Retina (tissue), 1 donor: Measurements from ENCODE around the gene POLR2E.
A peak's percentile ranks its signal among the peaks of the same experiment; 100 is the strongest.

Source experiments
- DNase-seq: peaks from one replicate; pipeline ENCODE4 v3.0.0-alpha.2; 2016

POLR2E gene

DNA sequence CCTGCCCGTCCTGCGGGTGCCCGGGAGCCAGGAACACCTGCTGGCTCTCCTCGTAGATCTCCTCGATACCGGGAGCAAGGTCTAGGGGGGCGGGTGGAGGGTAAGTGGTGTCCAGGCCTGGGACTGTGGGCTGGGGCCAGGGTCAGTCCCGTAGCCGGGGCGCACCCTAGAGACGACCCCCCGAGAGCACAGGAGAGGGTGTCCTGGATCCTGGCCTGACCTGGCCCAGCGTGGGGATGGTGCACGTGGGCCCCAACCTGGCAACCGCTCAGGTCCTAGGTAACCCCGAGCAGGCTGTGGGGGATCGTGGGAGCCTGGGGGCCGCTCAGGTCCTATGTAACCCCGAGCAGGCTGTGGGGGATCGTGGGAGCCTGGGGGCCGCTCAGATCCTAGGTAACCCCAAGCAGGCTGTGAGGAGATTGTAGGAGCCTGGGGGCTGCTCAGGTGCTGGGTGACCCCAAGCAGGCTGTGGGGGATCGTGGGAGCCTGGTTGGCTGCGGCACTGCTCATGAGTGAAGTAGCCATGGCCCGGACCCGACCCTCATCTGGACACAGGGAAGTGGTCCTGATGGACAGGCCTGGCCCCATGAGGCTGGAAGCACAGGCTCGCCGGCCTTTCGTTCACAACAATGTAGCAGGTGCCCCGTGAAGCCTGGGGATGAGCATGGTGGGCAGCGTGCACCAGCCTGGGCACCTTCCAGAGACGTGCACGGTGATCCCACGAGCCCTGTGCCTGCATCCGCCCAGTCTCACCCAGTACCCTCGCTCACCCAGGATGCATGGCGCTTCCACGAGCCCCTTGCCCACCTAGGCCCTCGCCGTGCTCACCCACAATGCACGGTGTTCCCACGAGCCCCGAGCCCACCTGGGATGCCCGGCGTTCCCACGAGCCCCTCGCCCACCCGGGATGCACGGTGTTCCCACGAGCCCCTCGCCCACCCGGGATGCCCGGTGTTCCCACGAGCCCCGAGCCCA, 14.8 kb upstream of the POLR2E start:
- DNase-seq = no peak

DNA sequence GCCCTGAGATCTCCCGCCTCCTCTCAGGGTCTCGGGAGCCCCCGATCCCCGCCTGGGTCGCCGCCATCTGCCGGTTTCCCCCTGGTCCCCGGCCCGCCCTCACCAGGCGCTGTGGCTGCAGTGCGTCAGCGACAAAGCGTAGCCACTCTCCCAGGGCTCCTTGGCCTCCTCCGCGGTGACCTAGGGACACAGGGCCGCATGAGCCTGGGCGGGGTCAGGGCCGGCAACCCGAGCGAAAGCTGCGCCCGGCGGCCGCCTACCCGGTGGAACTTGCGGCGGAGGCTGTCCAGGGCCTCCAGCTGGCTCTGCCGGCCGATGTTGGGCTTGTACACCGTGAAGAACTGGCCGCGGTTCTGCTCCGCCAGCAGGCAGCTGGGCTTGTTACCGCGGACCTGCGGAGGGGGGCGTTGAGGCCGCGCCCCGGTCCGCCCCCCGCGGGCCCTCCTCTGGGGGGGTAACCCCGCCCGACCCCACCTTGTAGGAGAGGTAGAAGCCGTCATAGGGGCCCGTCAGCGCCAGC, 13.9 kb upstream of the POLR2E start:
- DNase-seq = no peak

DNA sequence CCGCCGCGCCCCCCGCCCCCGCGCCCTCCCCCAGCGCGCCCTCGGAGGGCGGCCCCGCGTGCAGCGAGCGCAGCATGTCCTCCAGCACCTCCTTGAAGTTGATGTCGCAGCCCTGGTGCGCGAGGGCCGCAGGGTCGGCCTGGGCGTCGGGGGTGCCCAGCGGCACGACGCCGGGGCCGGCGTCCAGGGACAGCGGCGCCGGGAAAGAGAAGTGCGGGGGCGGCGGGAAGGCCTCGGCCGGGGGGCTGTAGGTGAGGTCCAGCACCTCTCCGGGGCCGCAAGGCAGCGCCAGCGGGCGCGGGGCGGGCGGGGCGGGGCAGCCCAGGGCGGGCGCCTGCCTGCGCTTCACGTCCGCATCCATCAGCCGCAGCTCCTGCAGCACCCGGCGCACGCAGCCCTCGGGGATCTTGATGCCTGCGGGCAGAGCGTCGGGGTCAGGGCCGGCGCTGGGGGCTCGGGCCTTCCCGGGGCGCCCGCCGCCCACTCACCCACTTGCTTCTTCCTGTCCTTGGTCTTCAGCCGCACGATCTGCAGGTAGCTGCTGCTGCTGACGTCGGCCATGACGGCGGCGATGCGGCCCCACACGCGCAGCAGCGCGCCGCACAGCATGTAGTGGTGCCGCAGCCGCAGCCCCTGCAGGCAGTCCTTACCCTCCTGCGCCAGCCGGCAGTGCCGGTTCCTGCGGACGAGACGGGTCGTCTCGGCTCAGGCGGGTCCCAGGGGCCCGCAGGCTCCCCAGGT, 13.3 kb upstream of the POLR2E start:
- no peak for DNase-seq

DNA sequence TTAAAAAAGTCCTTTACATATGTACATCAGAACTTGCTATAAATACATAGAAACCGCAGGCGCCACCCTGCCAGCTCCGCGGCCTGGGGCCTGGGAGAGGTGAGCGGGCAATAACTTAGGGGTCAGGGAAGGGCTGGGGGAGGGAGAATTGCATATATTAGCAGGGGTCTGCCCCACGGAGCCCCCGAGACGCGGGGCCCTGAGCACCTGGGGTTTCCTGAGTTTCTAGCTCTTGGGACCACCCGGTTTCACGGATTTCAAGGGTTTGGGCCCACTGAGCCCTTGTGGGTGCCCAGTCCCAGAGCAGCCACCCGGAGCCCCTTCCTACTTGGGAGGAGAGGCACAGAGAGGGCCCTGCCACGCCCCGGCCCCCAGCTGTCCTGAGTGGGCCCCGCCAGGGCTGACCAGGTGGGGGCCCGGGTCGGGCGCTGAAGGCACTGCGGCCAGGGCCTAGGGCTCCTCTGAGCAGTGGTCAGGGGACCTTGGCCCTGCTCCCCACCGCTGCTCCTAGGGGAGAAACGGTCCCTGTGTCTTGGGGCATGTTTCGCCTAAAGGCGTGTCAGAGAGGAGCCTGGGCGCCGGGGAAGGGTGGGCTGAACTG, 12.6 kb upstream of the POLR2E start:
- no peak for DNase-seq

DNA sequence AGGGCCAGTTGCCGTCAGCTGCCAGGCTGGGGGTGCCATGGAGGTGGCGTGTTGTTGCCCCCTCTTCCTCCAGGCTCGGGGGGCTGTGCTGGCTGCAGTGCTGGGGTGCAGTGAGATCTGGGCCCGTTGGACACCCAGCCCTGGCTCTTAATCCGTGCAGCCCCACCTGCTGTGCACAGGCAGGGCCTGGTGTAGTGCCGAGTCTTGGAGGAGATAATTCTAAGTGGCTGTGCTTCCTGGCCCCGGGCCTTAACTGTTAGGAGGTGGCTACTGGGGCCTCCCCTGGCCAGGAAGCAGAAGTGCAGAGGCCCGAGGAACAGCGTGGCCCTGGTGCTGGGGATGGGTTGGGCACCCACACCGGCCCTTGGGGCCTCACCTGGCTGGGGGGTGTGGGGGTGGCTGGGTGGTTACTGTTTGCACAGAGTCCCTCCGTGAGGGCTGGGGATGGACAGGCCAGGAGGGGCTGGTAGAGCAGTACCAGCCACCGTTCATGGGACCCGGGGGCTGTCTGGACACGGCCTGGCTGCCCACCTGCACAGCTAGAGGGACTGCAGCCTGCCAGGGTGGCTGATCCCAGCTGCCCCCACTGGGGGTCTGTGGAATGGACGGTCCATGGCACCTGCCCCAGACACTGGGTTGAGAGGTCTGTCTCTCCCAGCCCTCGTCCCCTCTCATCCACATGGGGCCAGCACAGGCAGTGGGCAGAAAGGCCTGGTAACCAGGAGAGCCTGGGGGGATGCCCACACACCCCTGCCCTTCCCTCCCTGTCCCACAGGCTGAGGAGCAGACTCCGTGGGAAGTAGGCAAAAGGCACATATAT, 11.9 kb upstream of the POLR2E start:
- DNase-seq = no peak

DNA sequence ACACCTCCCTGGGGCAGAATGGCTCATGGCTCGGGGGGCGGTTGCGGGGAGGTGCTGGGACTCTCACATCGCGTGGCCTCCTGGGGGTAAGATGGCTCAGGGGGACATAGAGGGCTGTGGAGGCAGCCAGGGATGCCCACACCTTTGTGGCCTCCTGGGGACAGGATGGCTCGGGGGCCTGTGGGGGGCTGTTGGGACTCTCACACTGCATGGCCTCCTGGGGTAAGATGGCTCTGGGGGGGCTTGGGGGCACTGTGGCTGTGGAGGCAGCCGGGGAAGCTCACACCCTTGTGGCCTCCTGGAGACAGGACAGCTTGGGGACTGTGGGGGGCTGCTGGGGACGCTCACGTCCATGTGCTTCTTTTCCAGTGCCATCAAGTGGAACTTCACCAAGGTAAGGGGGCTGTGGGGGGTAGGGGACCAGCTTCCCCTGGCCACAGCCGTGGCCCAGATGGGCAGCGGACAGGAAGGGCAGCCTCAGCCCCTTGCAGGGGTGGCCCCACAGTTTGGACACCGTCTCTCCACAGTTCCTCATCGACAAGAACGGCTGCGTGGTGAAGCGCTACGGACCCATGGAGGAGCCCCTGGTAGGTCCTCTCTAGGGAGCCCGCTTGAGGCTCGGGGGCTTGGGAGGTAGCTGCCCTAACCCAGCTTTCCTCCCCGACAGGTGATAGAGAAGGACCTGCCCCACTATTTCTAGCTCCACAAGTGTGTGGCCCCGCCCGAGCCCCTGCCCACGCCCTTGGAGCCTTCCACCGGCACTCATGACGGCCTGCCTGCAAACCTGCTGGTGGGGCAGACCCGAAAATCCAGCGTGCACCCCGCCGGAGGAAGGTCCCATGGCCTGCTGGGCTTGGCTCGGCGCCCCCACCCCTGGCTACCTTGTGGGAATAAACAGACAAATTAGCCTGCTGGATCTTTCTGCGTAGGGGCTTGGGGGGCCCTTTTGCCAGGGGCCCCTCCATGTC, 11.0 kb upstream of the POLR2E start:
- no peak for DNase-seq

DNA sequence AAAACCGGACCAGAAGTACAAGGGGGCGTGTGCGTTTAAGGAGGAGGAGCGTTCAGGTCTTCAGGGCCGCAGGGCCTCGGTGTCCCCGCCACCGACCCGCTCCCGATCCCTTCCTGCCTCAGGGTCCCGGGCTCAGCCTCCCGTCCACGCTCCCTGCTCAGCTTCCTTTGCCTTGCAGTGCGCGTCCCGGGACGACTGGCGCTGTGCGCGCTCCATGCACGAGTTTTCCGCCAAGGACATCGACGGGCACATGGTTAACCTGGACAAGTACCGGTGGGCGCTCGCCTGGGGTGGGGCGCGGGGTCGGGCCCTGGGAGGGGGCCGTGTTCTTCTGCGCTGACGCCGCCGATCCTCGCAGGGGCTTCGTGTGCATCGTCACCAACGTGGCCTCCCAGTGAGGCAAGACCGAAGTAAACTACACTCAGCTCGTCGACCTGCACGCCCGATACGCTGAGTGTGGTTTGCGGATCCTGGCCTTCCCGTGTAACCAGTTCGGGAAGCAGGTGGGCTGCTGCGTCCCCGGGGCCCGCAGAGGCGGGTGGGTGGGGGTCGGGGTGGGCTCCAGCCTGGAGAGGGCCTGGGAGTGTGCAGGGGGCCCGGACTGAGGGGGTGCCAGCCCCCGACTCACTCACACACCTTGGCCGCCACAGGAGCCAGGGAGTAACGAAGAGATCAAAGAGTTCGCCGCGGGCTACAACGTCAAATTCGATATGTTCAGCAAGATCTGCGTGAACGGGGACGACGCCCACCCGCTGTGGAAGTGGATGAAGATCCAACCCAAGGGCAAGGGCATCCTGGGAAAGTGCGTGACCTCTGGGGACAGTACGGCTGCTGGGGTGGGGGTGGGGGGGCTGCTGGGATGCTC, 10.1 kb upstream of the POLR2E start:
- peak; percentile 81 for DNase-seq

DNA sequence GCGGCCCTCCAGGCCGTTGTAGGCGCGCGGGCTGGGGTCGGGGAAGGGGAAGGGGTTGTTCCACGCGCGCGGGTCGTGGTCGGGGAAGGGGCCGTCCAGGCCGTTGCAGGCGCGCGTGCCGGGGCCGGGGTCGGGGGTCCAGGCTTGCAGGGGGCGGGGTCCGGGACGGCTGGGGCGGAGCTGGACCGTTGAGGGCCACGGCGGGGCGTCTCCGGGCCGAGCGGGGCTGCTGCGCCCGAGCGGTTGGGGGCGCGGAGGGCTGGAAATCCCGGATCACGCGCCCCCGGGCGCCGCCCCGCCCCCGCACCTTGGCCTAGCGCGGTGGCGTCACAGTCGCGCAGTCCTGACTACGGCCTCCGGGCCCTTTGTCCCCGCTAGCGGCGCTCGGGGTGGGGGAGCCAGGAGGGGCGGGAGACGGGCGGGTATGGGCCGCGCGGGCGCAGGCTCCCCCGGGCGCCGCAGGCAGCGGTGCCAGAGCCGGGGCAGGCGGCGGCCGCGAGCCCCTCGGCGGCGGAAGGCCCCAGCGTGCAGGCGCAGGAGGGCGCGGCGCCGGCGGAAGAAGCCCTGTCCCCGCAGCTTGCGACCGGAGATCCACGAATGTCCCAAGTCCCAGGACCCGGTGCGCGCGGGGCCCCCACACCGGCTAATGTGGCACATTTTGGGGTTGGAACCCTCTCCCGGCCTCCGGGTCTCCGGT, 9.3 kb upstream of the POLR2E start:
- peak; percentile 68 for DNase-seq

DNA sequence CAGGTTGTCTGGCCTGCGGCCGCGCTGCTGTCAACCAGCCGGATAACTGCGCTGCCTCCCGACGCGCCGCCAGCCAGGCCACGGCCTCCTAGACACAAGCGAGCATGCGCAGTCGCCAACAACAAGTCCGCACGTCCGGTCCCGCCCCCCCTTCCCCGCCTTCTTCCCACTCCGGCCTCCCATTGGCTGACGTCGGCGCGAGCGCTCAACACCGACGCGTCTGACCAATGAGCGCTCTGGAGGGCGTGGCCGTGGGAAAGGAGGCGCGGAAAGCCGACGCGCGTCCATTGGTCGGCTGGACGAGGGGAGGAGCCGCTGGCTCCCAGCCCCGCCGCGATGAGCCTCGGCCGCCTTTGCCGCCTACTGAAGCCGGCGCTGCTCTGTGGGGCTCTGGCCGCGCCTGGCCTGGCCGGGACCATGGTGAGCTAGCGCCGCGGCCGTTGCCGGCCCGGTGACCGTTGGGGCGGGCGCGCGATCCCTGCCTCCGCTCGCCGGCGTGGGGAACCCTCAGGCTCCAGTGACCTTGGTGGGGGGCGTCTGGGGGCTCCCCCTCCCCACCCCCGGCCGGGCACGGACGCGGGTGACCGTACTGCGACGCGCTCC, 8.6 kb upstream of the POLR2E start, which contains the start of gene GPX4:
GPX4 (plus strand) TSS at position 287 of the 603 bp plus-strand sequence; CDS start at position 337, 50 bp downstream.
- peak; percentile 98 for DNase-seq

DNA sequence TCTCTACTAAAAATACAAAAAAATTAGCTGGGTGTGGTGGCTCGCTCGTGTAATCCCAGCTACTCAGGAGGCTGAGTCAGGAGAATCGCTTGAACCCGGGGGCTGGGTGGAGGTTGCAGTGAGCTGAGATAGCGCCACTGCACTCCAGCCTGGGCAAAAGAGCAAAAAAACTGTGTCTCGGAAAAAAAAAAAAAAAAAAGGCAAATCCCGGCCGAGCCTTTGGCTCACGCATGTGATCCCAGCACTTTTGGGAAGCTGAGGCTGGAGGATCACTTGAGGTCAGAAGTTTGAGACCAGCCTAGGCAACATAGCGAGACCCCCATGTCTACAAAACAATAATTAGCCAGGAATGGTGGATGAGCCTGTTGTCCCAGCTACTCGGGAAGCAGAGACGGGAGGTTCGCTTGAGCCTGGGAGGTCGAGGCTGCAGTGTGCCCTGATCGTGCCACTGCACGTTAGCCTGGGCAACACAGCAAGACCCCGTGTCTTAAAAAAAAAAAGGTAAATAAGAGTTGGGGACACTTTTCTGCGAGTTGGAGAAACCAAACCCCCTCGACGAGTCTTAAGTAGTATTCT, 8.0 kb upstream of the POLR2E start:
- DNase-seq = no peak

DNA sequence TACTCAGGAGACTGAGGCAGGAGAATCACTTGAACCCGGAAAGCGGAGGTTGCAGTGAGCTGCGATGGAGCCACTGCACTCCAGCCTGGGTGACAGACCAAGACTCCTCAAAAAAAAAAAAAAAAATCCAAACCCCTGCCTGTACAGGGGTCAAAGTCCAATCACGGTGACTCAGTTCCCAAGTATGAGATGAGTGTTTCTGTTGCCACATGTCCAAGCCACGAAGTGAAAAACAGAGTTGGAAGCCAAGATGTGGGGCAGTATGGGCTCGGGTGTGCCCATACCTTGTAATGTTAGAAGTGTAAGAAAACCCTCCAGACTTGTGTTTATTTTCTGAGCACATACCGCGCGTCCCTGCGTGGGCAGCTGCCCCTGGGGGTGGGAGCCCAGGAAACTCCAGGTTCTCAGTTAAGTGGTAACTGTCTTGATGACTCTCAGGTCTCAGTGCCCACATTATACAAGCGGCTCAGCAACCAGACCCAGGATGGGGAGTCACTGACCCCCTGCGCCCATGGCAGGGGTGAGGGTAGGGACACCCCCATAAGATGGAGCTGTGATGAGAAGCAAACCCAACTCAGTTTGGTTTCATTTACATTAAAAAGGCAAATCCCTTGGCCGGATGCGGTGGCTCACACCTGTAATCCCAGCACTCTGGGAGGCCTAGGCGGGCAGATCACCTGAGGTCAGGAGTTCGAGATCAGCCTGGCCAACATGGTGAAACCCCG, 7.4 kb upstream of the POLR2E start:
- DNase-seq = no peak

DNA sequence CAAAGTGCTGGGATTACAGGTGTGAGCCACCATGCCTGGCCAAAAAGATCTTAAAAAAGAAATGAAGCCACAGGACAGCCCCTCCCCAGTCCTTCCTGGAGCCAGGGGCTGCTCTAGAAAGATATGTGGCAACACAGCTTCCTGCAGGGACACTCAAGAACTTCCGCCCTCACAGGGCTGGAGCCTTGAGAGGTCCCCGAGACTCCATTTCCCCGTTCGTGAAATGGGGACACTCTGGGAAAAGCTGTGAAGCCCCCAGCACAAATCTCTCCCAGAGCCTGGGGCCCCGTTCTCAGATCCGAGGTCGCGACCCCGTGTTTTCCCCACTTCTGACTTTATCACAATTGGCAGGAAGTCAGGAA, 6.1 kb upstream of the POLR2E start:
- no peak for DNase-seq

DNA sequence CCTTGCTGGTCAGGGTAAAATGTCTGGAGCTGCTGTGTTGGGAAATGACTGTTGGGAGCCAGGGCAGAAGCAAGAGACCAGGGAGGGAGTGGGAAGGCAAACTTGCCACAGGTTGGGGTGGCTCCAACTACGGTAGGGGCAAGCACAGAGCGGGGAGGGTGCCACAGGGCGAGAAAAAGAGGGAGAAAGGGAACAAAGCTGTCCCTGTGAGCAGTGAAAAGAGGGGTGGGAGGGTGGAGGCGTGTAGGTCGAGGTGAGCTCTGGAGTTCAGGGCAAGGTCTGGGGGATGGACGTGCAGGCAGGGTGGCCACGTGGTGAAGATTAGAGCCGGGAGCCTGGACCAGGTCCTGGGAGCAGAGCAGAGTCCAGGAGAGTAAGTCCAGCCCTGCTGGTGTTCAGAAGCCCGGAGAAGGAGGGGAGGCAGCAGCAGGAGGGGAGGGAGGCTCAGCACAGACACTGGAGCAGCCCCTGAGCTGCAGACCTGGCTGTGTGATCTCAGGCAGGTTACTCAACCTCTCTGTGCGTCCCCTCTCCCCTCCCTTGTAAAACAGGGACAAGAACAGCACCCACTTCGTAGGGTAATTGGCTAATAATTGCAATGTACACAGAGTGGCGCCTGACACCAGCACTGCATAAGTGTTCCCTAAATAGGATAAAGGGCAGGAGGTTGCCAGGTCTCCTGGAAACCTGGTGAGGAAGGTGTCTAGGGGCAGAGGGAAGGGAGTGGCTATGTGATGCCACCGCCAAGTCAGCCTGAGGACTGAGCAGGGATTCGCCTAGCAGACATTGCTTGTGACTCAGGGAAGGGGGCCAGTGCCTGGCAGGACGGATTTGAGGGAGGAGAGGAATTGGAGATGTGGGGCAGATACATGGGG, 3.2 kb upstream of the POLR2E start:
- no peak for DNase-seq

DNA sequence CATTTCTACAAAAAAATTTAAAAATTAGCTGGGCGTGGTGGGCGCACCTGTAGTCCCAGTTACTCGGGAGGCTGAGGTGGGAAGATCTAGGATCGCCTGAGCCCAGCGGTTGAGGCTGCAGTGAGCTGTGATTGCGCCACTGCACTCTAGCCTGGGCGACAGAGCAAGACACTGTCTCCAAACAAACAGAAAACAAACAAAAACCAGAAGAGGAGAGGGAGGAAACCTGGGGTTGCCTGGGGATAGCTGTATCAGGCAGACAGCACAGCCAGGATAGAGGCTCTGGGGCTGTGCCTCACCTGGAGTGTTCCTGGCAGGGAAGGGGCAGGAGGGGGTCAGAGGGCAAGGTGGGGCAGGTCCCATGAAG, 2.6 kb upstream of the POLR2E start:
- no peak for DNase-seq

DNA sequence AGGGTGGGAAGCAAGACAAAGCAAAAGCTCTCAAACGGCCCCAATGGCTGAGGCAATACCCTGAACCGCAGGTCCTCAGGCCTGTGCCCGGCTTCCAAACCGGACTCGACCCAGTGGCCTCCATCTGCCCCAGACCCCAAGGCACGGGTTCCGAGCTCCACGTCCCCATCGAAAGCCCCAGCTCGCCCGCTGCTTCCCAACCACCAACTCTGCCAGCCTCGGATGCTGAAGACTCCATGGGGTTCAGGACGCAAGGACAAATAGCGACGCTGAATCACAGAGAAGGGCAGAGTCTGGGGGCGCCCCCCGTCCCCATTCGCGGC, 559 bp downstream of the POLR2E start:
- DNase-seq = no peak

DNA sequence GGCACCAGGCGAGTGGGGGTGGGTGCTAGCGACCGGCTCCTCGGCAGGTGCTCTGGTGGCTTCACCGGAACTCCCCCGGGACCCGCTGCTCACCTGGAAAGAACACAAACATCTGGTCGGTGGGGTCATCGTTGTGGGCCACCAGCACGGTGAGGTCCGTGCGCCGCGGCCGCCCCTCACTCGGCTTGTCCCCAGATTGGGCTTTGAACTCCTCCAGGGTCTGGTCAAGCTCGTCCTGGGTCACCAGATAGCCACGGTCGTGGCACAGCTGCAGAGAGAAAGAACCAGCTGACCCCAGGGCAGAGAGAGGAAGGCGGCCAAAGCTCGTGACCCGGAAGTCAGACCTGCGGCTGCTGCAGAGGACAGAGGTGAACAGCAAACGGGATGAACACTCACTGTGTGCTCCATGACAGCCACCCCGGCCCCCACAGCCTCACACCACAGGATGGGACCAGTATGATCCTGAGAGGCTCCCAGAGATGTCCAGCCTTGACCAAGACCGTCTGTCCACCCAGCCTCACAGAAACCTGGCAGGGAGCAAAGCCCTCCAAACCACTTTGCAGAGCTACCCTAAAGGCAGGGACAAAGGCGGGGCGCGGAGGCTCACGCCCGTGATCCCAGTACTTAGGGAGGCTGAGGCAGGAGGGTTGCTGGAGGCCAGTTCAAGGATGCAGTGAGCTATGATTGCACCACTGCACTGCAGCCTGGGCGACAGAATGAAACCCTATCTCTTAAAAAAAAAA, 1.2 kb downstream of the POLR2E start:
- no peak for DNase-seq
